Brain microvascular endothelial cell (primary cell): Measurements from ENCODE around the gene DYNLRB2.

Source experiments
- DNase-seq: peaks from one replicate; pipeline ENCODE4 v3.0.0-alpha.2; 2020
- H3K27ac ChIP-seq: fragments of 250-450 bp; sonication (Bioruptor Pico); 2 replicates; pipeline ENCODE4 v1.5.1; 2020; ENCODE audit warnings: mild to moderate bottlenecking, moderate library complexity
- H3K27me3 ChIP-seq: fragments of 250-450 bp; sonication (Bioruptor Pico); replicated peaks from 2 replicates; pipeline ENCODE4 v1.5.1; 2020; ENCODE audit warnings: mild to moderate bottlenecking
- H3K36me3 ChIP-seq: fragments of 250-450 bp; sonication (Bioruptor Pico); replicated peaks from 2 replicates; pipeline ENCODE4 v1.5.1; 2020; ENCODE audit warnings: mild to moderate bottlenecking
- H3K4me3 ChIP-seq: 2 replicates; pipeline ENCODE4 v1.5.1; 2011; ENCODE audit warnings: low read depth, mild to moderate bottlenecking, control low read depth, low read length, moderate library complexity
- in situ Hi-C: cut with HindIII; loops from 2 replicates; pipeline ENCODE4 v1.10.0; 2017; ENCODE audit warnings: low sequenced_read_pairs, low pct_ligation_motif_present
- TF ChIP-seq, protein P1 (sequence below): IDR thresholded peaks from 2 replicates; pipeline ENCODE4 v1.5.1; 2011; ENCODE audit warnings: low read depth, mild to moderate bottlenecking, moderate library complexity, low read length, control low read depth, inconsistent platforms; ENCODE audit errors: missing control alignments

DYNLRB2 gene

DNA sequence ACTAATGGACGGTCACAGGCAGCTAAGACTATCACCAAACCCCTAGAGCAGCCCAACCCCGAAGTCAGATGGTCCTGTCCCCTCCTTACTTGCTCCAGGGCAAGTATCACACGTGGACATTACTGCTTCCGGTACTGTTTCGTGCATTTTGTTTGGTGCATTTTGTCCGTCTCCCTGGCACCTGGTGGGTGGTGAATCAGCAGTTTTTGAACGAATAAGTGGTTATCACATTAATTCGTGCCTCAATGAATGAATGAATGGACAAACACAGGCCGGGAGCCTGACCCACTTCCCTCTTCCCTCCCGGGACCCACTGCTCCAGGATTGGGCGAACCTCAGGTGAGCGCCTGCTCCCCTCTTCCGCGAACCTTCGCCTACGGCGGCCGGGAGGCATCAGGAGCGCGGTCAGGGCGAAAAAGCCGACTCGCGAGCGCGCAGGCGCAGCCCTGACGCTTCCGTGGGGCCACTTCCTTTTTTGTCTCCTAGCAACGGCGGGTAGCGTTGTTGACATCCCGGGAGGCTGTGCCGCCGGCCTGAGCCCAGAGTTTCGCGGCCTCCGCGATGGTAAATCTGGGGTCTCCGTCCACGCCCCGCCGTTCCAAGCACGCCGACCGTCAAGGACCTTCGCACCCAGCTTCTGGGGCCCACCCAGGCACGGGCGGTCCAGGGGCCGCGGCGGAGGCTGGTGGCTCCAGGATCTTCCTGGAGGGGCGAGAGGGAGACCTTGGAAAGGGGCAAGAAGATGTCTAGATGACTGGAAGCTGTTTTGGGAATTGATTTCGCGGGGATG lies at the start of gene DYNLRB2:
DYNLRB2 (plus strand) TSS at position 478 of the 790 bp plus-strand sequence; CDS start at position 562, 84 bp downstream.
- no peaks in the 10 kb centered on the region for H3K36me3 ChIP-seq
- peak within 1 kb of the TSS; percentile 77 for H3K27ac ChIP-seq
- TF ChIP-seq, protein P1, sequence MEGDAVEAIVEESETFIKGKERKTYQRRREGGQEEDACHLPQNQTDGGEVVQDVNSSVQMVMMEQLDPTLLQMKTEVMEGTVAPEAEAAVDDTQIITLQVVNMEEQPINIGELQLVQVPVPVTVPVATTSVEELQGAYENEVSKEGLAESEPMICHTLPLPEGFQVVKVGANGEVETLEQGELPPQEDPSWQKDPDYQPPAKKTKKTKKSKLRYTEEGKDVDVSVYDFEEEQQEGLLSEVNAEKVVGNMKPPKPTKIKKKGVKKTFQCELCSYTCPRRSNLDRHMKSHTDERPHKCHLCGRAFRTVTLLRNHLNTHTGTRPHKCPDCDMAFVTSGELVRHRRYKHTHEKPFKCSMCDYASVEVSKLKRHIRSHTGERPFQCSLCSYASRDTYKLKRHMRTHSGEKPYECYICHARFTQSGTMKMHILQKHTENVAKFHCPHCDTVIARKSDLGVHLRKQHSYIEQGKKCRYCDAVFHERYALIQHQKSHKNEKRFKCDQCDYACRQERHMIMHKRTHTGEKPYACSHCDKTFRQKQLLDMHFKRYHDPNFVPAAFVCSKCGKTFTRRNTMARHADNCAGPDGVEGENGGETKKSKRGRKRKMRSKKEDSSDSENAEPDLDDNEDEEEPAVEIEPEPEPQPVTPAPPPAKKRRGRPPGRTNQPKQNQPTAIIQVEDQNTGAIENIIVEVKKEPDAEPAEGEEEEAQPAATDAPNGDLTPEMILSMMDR = no peak
- no peaks in the 10 kb centered on the region for H3K27me3 ChIP-seq
- DNase-seq = peak; percentile 90
- in situ Hi-C loops = no loop called here
- H3K4me3 ChIP-seq = peak within 1 kb of the TSS; percentile 82

DNA sequence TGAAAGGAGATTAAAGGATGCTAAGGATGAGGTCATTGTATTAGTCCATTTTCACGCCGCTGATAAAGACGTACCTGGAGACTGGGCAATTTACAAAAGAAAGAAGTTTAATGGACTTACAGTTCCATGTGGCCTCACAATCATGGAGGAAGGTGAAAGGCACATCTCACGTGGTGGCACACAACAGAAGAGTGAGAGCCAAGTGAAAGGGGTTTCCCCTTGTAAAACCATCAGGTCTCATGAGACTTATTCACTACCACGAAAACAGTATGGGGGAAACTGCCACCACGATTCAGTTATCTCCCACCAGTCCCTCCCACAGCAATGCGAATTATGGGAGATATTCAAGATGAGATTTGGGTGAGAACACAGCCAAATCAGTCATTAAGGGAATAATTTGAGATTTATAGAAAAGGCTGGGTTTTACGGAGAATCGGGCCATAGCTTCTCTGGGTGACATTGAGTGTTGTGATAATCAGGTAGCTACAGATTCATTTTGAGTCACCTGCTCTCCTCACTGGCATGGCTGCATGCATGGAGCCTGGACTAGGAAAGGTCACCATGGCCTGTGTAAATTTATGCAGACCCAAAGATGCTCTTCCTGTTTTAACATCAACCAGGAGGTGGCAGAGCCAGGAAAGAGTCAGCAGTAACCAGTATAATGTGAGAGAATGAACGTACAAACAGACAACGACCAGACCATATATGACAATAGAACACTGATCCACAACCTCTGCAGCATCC lies 40.5 kb upstream of the DYNLRB2 start:
- no peak for DNase-seq
- H3K27ac ChIP-seq = no peak overlapping the region
- H3K4me3 ChIP-seq = no peak overlapping the region
- no peaks in the 10 kb centered on the region for H3K36me3 ChIP-seq
- TF ChIP-seq, protein P1 = no peak
- H3K27me3 ChIP-seq = no peaks in the 10 kb centered on the region
- in situ Hi-C loops = no loop called here

DNA sequence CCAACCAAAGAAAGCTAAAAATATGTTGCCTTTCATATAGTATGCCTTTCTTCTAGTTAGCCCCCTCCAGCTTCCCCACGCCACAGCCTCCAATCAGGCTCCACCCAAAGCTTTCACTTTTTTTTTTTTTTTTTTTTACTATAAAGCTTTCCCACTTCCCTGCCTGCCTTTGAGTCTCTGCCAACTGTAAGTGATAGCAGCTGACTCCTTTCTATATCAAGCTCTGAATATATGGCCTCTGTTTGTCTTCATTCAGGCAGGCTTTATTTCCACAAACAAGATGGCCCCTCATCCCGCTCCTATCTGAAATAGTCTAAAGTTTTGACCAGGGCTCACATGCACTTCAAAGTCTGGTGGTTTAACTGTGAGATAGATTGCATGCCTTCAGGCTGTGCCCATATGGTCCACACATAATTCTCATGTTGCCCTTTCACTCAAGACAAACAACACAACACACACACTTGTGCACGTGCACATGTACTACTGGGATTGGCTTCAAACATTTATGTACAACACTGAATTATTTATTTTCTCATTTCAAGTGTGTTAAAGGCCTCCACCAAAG lies 39.8 kb upstream of the DYNLRB2 start:
- Histone ChIP-seq H3K27ac (no peak overlapping the region), H3K27me3 (no peaks in the 10 kb centered on the region), H3K36me3 (no peaks in the 10 kb centered on the region), H3K4me3 (no peak overlapping the region)
- in situ Hi-C loops = no loop called here
- DNase-seq = no peak
- TF ChIP-seq, protein P1 = no peak

DNA sequence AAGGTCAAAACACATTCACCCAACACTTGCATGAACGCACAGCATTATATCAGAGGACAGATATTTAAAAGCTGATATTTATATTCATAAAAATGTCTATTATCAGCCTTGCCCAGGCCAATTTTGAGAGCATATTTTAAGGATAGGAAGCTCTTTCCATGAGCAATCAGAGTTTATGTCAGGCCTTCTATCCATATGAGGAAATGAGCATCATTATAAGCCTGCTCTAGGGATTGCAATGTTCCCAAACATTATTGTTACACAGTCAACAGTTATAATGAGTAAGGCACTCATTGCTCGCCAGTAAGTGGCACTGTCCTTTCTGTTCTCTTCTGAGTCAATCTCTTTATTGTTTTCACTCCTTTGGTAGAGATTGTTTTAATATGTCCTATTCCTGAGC lies 37.7 kb upstream of the DYNLRB2 start:
- no peak overlapping the region for H3K4me3 ChIP-seq
- no peak overlapping the region for H3K27ac ChIP-seq
- no peaks in the 10 kb centered on the region for H3K36me3 ChIP-seq
- H3K27me3 ChIP-seq = no peaks in the 10 kb centered on the region
- in situ Hi-C loops = no loop called here
- no peak for DNase-seq
- TF ChIP-seq, protein P1 = no peak

DNA sequence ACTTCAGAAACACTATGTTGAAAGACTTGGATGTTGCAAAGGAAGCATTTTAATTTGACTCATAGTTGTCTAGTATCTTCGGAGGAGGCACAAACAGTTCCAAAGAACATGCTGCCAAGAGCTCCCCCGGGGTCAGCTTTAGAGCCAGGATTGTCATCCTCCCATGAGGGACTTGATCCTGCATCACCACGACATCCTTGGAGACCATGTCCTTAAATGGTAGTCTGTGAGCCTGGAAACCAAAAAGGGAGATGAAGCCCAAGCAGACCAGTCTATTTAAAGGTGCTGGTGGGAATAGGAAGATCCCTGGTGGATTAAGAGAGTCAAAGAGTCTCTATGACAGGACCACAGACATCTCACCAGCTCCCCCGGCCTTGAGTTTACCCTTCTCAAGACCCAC lies 33.3 kb upstream of the DYNLRB2 start:
- DNase-seq = no peak
- H3K27ac ChIP-seq = no peak overlapping the region
- no peak overlapping the region for H3K4me3 ChIP-seq
- in situ Hi-C loops = no loop called here
- H3K36me3 ChIP-seq = no peaks in the 10 kb centered on the region
- H3K27me3 ChIP-seq = no peaks in the 10 kb centered on the region
- TF ChIP-seq, protein P1 = no peak
